Ishikawa (cell line): ENCODE results near the gene AVP.

Experiments used
- CREB1 ChIP-seq: IDR thresholded peaks from 2 replicates; pipeline ENCODE4 v1.6.1; 2012; ENCODE audit warnings: low read depth
- NFIC ChIP-seq: IDR thresholded peaks from 2 replicates; pipeline ENCODE4 v1.6.1; 2012
- REST ChIP-seq: IDR thresholded peaks from 2 replicates; pipeline ENCODE4 v1.6.1; 2012; ENCODE audit warnings: low read depth, mild to moderate bottlenecking
- TAF1 ChIP-seq: IDR thresholded peaks from 2 replicates; pipeline ENCODE4 v1.6.1; 2012; ENCODE audit warnings: low read depth, mild to moderate bottlenecking
- TCF12 ChIP-seq: IDR thresholded peaks from 2 replicates; pipeline ENCODE4 v1.6.1; 2012; ENCODE audit warnings: low read depth
- TEAD4 ChIP-seq: IDR thresholded peaks from 2 replicates; pipeline ENCODE4 v1.6.1; 2012
- YY1 ChIP-seq: IDR thresholded peaks from 2 replicates; pipeline ENCODE4 v1.6.1; 2012; ENCODE audit warnings: low read depth
- ZBTB7A ChIP-seq: IDR thresholded peaks from 2 replicates; pipeline ENCODE4 v1.6.1; 2012; ENCODE audit warnings: low read depth
- TF ChIP-seq, protein P1 (sequence below): IDR thresholded peaks from 2 replicates; pipeline ENCODE4 v1.6.1; 2012

DNA sequence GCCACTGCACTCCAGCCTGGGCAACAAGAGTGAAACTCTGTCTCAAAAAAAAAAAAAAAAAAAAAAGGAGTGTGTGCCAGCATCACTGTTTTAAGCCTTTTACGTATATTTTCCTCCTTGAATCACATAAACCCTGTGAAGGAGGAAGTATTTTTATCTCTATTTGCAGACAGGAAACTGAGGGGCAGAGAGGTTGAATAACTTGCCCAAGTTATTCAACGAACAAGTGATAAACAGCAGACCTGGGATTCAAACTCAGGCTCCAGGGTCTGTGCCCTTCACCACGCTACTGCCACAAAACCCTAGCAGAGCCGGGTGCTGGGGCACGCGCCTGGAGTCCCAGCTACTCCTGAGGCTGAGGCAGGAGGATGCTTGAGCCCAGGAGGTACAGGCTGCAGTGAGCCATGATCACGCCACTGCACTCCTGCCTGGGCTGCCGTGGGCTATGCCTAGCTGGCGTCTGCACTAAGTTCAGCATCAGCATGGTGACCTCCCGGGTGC lies 9.4 kb upstream of the AVP start:
- TF ChIP-seq CREB1 (no peak), TEAD4 (no peak), ZBTB7A (no peak), TCF12 (no peak), TAF1 (no peak), REST (no peak), NFIC (no peak), YY1 (no peak)
- TF ChIP-seq, protein P1, sequence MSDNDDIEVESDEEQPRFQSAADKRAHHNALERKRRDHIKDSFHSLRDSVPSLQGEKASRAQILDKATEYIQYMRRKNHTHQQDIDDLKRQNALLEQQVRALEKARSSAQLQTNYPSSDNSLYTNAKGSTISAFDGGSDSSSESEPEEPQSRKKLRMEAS: no peak
